GM19452 (cell line): ENCODE measurements around the gene RPS3.
"Not testable (repeated sequence)": the region's sequence is repeated elsewhere in the genome, so short reads cannot be mapped to it uniquely, and the experiment has no call there.

Experiments used
- ATAC-seq: cut with Tn5 transposase; IDR thresholded peaks from one replicate; pipeline ENCODE4 v1.9.1; 2021; ENCODE audit not compliant: unreplicated experiment

The RPS3 gene

DNA sequence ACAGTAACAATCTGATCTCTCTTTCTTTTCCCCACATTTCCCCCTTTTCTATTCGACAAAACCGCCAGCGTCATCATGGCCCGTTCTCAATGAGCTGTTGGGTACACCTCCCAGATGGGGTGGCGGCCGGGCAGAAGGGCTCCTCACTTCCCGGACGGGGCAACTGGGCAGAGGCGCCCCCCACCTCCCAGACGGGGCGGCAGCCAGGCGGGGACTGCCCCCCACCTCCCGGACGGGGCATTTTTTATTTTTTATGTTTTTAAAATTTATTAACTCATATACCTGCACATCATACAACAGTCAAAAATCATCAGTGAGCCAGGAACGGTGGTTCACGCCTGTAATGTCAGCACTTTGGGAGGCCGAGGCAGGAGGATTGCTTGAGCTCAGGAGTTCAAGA lies 20.5 kb upstream of the RPS3 start:
- not testable (repeated sequence) for ATAC-seq

DNA sequence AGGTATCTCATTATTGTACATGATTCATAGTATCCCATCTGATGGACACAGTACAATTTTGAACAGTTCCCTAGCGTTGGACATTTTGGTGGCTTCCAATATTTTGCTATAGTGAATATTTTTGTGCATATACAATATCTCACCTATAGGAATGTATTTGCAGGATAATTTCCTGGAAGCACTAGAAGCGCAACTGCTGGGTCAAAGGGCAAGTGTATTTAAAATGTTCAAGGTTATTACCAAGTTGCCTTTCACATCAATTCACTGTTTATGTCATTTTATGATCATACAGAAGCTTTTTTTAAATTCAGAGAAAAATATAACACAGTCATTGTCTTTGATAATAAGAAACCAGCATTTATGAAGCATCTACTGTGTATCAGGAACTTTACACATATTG lies 19.1 kb upstream of the RPS3 start:
- no peak for ATAC-seq

- no peak for ATAC-seq
Observed at GRCh38 chr11:75380716-75381420, 18.4 kb upstream of the RPS3 start.

DNA sequence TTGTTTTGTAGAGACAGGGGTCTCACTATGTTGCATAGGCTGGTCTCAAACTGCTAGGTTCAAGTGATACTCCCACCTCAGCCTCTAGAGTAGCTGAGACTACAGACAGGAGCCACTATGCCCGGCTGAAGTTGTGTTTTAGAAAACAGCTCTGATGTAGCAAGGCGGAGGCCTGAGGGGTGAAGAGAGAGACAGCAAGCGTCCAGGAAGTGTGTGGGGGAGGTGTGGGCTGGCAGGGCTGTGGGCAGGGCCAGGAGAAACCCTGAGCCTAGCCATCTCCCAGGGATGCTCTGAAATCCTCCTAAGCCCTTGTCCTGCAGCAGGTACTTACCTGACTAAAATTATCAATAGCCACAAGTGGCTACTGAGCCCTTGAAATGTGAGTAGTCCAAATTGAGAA lies 16.1 kb upstream of the RPS3 start:
- ATAC-seq = no peak

- ATAC-seq = no peak
Observed at GRCh38 chr11:75384438-75385080, 14.8 kb upstream of the RPS3 start.

- ATAC-seq = no peak
Observed at GRCh38 chr11:75386942-75387630, 12.2 kb upstream of the RPS3 start.

DNA sequence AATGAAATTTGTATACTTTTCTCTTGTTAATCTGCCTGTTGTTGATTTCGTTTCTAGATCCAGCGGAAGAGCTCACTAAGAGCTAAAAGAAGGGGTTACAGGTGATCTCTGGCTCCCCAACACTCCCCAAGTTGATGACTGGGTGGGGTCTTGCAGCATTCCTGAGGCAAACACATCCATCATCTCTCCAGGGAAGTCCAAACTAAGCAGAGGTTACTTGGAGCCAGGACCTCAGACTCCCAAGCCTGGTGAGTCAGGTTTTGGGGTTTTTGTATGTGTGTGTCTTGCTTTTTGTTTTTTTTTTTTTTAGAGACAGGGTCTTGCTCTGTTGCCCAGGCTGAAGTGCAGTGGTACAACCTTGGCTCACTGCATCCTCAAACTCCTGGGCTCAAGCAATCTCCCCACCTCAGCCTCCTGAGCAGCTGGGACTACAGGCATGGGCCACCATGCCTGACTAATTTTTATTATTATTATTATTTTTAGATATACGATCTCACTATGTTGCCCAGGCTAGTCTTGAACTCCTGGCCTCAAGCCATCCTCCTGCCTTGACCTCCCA lies 11.5 kb upstream of the RPS3 start:
- no peak for ATAC-seq

DNA sequence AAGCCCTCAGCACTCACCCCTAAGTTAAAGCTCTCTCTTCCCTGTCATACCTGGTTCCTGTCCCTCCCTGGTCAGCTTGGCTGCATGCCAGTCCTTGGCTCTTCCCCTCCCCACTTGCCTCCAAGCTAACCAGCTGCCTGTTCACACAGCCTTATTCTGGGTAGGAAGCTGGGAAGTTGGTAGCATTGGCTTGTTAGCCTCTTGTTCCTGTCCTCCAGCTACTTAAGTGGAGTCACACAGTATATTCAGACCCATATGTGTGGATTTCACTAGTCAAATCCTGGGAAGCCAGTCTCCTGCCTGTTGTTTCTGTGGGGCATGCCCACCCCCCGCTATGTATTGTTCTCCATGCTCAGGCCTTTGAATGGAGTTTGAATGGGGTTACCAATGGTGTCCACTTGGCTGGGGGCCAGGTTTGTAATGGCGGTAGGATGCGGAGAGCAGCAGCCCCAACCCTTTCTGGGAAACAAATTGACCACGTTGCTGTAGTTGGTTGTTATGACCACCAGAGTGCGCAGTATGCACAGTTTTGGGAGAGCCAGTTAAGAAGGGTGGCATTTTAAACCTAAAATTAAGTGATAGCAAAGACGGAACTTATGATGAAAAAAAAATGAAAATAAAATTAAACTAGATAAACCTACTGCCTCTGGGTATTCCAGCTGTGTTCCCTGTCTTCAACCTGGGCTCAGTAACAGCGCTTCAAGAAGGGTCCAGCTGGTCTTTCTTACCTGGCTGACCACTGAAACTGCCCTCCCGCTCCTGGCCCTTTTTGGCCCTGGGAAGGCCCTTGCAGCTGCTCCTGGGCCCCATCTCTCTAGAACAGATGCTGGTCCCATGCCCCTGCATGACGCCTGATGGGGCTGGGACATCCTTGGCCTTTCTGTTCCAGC lies 10.7 kb upstream of the RPS3 start:
- no peak for ATAC-seq

DNA sequence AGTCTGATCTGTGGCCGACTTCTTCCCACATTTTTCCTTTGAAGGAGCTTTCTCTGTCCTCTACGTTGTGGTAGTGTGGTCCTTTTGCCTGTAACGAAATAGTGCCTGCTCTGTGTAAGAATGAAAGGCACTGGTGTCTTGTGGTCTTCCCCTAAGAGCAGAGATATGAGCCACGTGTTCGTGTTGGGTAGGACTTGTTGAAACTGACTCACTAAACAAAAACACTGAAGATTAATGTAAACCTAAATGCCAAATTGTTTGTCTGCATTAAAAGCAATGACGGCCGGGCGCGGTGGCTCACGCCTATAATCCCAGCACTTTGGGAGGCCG lies 10.1 kb upstream of the RPS3 start:
- ATAC-seq = no peak

DNA sequence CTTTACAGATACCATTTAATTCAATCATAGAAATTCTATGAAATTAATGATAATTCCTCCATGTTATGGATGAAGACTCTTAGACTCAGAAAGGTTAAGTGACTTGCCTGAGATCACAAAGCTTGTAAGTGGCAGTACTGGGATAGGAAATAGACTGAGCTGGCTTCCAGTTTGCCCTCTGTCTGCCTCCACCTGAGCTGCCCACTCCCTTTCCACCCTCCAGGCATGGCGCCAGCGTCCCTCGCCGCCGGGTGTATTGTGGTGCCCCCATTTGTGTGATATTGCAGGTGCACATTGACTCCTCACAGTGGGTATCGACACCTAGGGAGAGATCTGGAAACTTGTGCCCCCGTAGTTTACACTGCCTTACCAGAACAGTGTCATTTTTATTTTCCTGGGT lies 9.4 kb upstream of the RPS3 start:
- no peak for ATAC-seq

GRCh38 chr11:75394085-75394840 lies 5.1 kb upstream of the RPS3 start:
- ATAC-seq = no peak

GRCh38 chr11:75398906-75399305 lies 412 bp upstream of the RPS3 start:
- peak; percentile 6 for ATAC-seq

- no peak for ATAC-seq
Observed at GRCh38 chr11:75400146-75400865, 988 bp downstream of the RPS3 start.

DNA sequence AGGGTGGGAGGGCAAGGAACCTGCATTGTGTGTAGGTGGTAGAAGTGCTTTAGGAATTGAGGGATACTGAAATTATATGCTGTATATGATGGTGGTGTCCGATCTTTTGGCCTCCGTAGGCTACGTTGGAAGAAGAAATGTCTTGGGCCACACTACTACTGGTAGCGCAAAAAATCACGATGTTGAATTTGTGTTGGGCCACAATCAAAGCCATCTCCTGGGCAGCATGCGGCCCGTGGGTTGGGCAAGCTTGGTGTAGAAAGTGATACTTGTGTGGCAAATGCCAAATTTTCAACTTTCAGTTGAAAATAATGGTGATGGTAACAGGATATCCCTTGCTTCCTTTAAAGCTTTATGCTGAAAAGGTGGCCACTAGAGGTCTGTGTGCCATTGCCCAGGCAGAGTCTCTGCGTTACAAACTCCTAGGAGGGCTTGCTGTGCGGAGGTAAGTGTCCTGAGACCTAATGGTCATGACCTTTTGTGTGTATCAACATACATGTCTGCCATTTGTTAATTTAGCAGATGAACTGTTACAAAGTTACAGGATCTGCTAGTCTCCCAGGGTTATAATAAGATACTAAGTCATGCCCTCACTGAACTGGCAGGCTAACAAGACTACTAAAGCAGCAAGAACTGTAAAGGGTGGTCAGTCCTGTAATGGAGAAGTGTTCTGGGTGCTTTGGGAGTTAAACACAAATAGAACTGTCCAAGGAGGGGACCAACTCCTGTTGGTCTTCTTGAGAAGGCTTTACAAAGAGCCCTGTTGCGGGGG lies 2.9 kb downstream of the RPS3 start:
- ATAC-seq = no peak

DNA sequence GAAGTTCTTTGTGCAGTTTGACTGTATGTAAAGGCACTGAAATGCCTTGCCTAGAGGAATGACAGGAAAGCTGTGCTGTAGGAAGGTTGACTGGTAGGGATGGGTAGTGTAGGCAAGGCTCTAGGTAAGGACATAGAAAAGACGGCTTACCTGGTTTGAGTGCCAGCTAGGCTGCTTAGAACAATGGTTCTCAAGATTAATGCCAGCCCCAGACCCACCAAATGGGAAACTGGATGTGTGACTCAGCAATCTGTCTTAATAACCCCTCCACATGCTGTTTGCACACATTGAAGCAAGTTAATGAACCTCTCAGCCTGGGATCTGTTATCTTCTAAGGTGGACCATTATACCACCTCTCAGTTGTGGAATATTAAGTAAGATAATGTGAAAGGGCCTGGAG lies 3.7 kb downstream of the RPS3 start:
- no peak for ATAC-seq

GRCh38 chr11:75403983-75404658 lies 4.8 kb downstream of the RPS3 start:
- no peak for ATAC-seq

- ATAC-seq = no peak
Observed at GRCh38 chr11:75406338-75406777, 7.0 kb downstream of the RPS3 start.

DNA sequence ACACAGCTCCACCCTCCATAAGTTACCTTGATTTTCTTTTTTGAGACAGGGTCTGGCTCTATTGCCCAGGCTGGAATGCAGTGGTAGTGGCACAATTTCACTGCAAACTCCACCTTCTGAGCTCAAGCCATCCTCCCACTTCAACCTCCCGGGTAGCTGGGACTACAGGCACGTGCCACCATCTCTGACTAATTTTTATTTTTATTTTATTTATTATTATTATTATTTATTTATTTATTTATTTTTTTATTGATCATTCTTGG lies 9.6 kb downstream of the RPS3 start:
- ATAC-seq = no peak

DNA sequence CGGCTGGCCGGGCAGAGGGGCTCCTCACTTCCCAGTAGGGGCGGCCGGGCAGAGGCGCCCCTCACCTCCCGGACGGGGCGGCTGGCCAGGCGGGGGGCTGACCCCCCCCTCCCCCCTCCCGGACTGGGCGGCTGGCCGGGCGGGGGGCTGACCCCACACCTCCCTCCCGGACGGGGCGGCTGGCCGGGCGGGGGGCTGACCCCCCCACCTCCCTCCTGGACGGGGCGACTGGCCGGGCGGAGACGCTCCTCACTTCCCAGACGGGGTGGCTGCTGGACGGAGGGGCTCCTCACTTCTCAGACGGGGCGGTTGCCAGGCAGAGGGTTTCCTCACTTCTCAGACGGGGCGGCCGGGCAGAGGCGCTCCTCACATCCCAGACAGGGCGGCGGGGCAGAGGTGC lies 10.7 kb downstream of the RPS3 start:
- not testable (repeated sequence) for ATAC-seq
